Measurements from ENCODE around the gene PAPOLB.

DNA sequence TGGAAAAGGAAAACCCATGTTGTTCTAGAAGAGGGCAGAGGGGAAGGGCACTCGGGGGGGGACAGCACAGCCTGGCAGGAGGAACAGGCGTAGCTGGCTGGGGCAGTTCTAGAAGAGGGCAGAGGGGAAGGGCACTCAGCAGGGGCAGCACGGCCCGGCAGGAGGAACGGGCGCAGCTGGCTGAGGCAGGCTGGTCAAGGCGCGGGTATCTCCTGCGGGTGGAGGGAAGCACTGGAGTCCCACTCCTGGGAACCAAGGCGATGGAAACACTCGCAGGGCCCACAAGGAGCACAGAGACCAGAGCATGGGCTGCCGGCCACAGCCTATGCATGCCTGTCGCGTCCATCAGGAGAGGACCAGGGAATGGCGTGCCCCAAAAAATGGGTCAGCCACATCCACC, 36.7 kb downstream of the PAPOLB start:
- TF ChIP-seq, protein P1, sequence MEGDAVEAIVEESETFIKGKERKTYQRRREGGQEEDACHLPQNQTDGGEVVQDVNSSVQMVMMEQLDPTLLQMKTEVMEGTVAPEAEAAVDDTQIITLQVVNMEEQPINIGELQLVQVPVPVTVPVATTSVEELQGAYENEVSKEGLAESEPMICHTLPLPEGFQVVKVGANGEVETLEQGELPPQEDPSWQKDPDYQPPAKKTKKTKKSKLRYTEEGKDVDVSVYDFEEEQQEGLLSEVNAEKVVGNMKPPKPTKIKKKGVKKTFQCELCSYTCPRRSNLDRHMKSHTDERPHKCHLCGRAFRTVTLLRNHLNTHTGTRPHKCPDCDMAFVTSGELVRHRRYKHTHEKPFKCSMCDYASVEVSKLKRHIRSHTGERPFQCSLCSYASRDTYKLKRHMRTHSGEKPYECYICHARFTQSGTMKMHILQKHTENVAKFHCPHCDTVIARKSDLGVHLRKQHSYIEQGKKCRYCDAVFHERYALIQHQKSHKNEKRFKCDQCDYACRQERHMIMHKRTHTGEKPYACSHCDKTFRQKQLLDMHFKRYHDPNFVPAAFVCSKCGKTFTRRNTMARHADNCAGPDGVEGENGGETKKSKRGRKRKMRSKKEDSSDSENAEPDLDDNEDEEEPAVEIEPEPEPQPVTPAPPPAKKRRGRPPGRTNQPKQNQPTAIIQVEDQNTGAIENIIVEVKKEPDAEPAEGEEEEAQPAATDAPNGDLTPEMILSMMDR (IDR thresholded peaks at IDR 0.05; ENCODE audit: poor library complexity): no peak
- TF ChIP-seq EZH2phosphoT487 (IDR thresholded peaks at IDR 0.05; ENCODE audit: low read depth, severe bottlenecking, unreplicated experiment): no peak
- no peak for TF ChIP-seq EZH2 (IDR thresholded peaks at IDR 0.05; ENCODE audit: borderline replicate concordance)
